ENCODE results near the gene RBFOX2. TPM values are rescaled to one million over a fixed set of nuclear protein-coding genes. Genes with fewer than 3 reads are reported as not detected.

RBFOX2 gene
- total and polyA plus RNA-seq, 2 of the 8 experiments (the other 6 are each of a cell fraction or from before 2014, with no cell fraction given) = 121 to 122 TPM

DNA sequence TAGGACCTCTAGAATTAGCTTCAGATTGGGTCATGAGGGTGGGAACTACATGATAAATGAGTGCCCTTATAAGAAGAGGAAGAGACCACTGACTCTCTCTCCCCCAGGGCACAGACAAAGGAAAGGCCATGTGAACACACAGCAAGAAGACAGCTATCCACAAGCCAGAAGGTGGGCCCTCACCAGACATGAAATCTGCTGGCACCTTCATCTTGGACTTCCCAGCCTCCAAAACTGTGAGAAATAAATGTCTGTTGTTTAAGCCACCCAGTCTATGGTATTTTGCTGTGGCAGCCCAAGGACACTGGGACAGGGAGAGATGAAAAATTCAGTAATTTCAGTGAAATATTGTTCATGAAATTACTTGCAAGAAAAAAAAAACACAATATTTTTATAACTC is 5.9 kb downstream of the RBFOX2 start (continued):
- TF ChIP-seq CHD7 (IDR thresholded peaks at IDR 0.05; ENCODE audit: insufficient replicate concordance, low read length) (no peak), SAP30 (IDR thresholded peaks at IDR 0.05; ENCODE audit: insufficient read depth, insufficient replicate concordance, low read length) (no peak), TCF12 (IDR thresholded peaks at IDR 0.05; ENCODE audit: low read depth, low read length) (no peak), CREB1 (IDR thresholded peaks at IDR 0.05) (no peak), MAFK (IDR thresholded peaks at IDR 0.05; ENCODE audit: low read depth, low read length) (no peak), EP300 (IDR thresholded peaks at IDR 0.05; ENCODE audit: borderline replicate concordance in 1 of 2, low read depth in 2 of 2, low read length in 2 of 2) (no peak), NANOG (IDR thresholded peaks at IDR 0.05; ENCODE audit: insufficient read depth, low read depth, low read length, poor library complexity, severe bottlenecking) (no peak), SP1 (IDR thresholded peaks at IDR 0.05; ENCODE audit: low read depth, low read length) (no peak), HDAC6 (IDR thresholded peaks at IDR 0.05; ENCODE audit: low read depth, low read length) (no peak), TAF7 (optimal IDR thresholded peaks at IDR 0.05; ENCODE audit: borderline replicate concordance, low read depth, low read length) (no peak), POLR2AphosphoS5 (IDR thresholded peaks at IDR 0.05; ENCODE audit: low read depth, low read length) (no peak), TEAD4 (IDR thresholded peaks at IDR 0.05; ENCODE audit: low read depth, low read length) (no peak)

Measured in H1 (cell line).